Hepatocyte (in vitro differentiated cells): Measurements from ENCODE around the gene PGP. TPM values are rescaled to one million over a fixed set of nuclear protein-coding genes. Genes with fewer than 3 reads are reported as not detected.
A peak's percentile ranks its signal among the peaks of the same experiment; 100 is the strongest.

Experiments used
- DNase-seq: peaks from one replicate; pipeline ENCODE4 v3.0.0-alpha.2; 2016; ENCODE audit warnings: low spot score
- H2AFZ ChIP-seq: fragments of 200-600 bp; sonication (generic); 2 replicates; pipeline ENCODE4 v1.6.0; 2016; ENCODE audit warnings: antibody characterized with exemption, mild to moderate bottlenecking
- H3K27ac ChIP-seq: fragments of 200-600 bp; sonication (generic); 2 replicates; pipeline ENCODE4 v1.5.1; 2016; ENCODE audit warnings: mild to moderate bottlenecking
- H3K27me3 ChIP-seq: fragments of 200-600 bp; sonication (generic); 2 replicates; pipeline ENCODE4 v1.6.1; 2016
- H3K36me3 ChIP-seq: fragments of 200-600 bp; sonication (generic); replicated peaks from 2 replicates; pipeline ENCODE4 v1.5.1; 2016; ENCODE audit warnings: low read depth; ENCODE audit not compliant: insufficient read depth
- H3K4me1 ChIP-seq: fragments of 200-600 bp; sonication (generic); 2 replicates; pipeline ENCODE4 v1.5.1; 2016; ENCODE audit warnings: mild to moderate bottlenecking, moderate library complexity; ENCODE audit not compliant: insufficient read depth
- H3K4me2 ChIP-seq: fragments of 200-600 bp; sonication (generic); 2 replicates; pipeline ENCODE4 v1.6.0; 2016
- H3K4me3 ChIP-seq: fragments of 200-600 bp; sonication (generic); 2 replicates; pipeline ENCODE4 v1.5.1; 2016; ENCODE audit warnings: mild to moderate bottlenecking
- H3K79me2 ChIP-seq: fragments of 200-600 bp; sonication (generic); 2 replicates; pipeline ENCODE4 v1.6.0; 2017; ENCODE audit warnings: mild to moderate bottlenecking
- H3K9me2 ChIP-seq: fragments of 200-600 bp; sonication (generic); replicated peaks from 2 replicates; pipeline ENCODE4 v1.6.0; 2017; ENCODE audit warnings: mild to moderate bottlenecking; ENCODE audit not compliant: insufficient read depth
- H3K9me3 ChIP-seq: fragments of 200-600 bp; sonication (generic); 2 replicates; pipeline ENCODE4 v1.5.1; 2016; ENCODE audit warnings: low read depth, mild to moderate bottlenecking
- H4K20me1 ChIP-seq: fragments of 200-600 bp; sonication (generic); 2 replicates; pipeline ENCODE4 v1.6.0; 2016; ENCODE audit warnings: mild to moderate bottlenecking; ENCODE audit not compliant: insufficient read depth, poor library complexity, severe bottlenecking
- CTCF ChIP-seq: fragments of 200-600 bp; sonication (generic); IDR thresholded peaks from 2 replicates; pipeline ENCODE4 v1.5.1; 2016; ENCODE audit warnings: antibody characterized with exemption, mild to moderate bottlenecking; ENCODE audit not compliant: poor library complexity
- EZH2 ChIP-seq: fragments of 200-600 bp; sonication (generic); IDR thresholded peaks from 2 replicates; pipeline ENCODE4 v1.6.1; 2016; ENCODE audit warnings: antibody characterized with exemption, mild to moderate bottlenecking, borderline replicate concordance
- EZH2phosphoT487 ChIP-seq: fragments of 200-600 bp; sonication (generic); IDR thresholded peaks from one replicate; pipeline ENCODE4 v1.6.1; 2018; ENCODE audit warnings: antibody characterized with exemption, mild to moderate bottlenecking, low read depth, moderate library complexity; ENCODE audit not compliant: unreplicated experiment, severe bottlenecking
- WGBS: methylation state at CpG from one replicate; pipeline ENCODE4 v1.1.6; 2016; ENCODE audit warnings: low lambda C conversion rate; ENCODE audit errors: missing lambda C conversion rate; 5-methylcytosine and 5-hydroxymethylcytosine counted together
- polyA plus RNA-seq: library from polyadenylated mRNA; unstranded; fragments of >200 nt; fragmentation: Nextera tagmentation; extraction: Ambion mirVana; gene quantifications from 2 replicates; pipeline ENCODE4 v1.2.1, GENCODE V29; 2016
- total RNA-seq: library from RNA; depleted of rRNA; stranded (reverse); fragments of >200 nt; gene quantifications from 2 replicates; pipeline ENCODE4 v1.2.3, GENCODE V29; 2014

PGP gene
- total and polyA plus RNA-seq, 2 experiments from 2014 or later: 20.6 to 38.0 TPM

- H3K4me3 ChIP-seq: no peak overlapping the region
- H3K79me2 ChIP-seq: no peaks in the 10 kb centered on the region
- peaks cover 26% of the 10 kb centered on the region for H3K27me3 ChIP-seq
- no peak for TF ChIP-seq EZH2phosphoT487
- TF ChIP-seq EZH2: no peak
- TF ChIP-seq CTCF: no peak
- no peak for DNase-seq
- peaks cover 14% of the 10 kb centered on the region for H4K20me1 ChIP-seq
- H2AFZ ChIP-seq: no peak overlapping the region
- H3K4me2 ChIP-seq: no peak overlapping the region
- H3K4me1 ChIP-seq: peaks cover 16% of the 10 kb centered on the region
- no peaks in the 10 kb centered on the region for H3K9me3 ChIP-seq
- 63% methylated on average over 18 of the region's 18 CpGs for WGBS
- no peaks in the 10 kb centered on the region for H3K36me3 ChIP-seq
- H3K27ac ChIP-seq: no peak overlapping the region
- H3K9me2 ChIP-seq: no peaks in the 10 kb centered on the region
These were observed 23.7 kb upstream of the PGP start for GRCh38 chr16:2238150-2238837.

- Histone ChIP-seq H3K9me3 (no peaks in the 10 kb centered on the region), H3K27ac (no peak overlapping the region), H3K4me3 (no peak overlapping the region), H3K9me2 (no peaks in the 10 kb centered on the region), H3K4me1 (peaks cover 16% of the 10 kb centered on the region), H2AFZ (no peak overlapping the region), H3K4me2 (peak overlapping the region; percentile 87), H4K20me1 (peaks cover 14% of the 10 kb centered on the region), H3K27me3 (peaks cover 26% of the 10 kb centered on the region), H3K36me3 (no peaks in the 10 kb centered on the region), H3K79me2 (no peaks in the 10 kb centered on the region)
- no peak for DNase-seq
- TF ChIP-seq EZH2phosphoT487 (peak; percentile 73), CTCF (no peak)
- WGBS: 20% methylated on average over 53 of the region's 65 CpGs
These were observed 23.0 kb upstream of the PGP start for GRCh38 chr16:2237493-2238149.

GRCh38 chr16:2237102-2237482 lies 22.5 kb upstream of the PGP start:
- no peaks in the 10 kb centered on the region for H3K9me2 ChIP-seq
- H3K27ac ChIP-seq: no peak overlapping the region
- WGBS: 0% methylated on average over 1 of the region's 40 CpGs
- H3K27me3 ChIP-seq: peaks cover 26% of the 10 kb centered on the region
- no peak for DNase-seq
- H3K4me1 ChIP-seq: peaks cover 16% of the 10 kb centered on the region
- H3K79me2 ChIP-seq: no peaks in the 10 kb centered on the region
- H3K4me3 ChIP-seq: peak overlapping the region; percentile 23
- H2AFZ ChIP-seq: no peak overlapping the region
- H3K36me3 ChIP-seq: no peaks in the 10 kb centered on the region
- H3K9me3 ChIP-seq: no peaks in the 10 kb centered on the region
- H4K20me1 ChIP-seq: peaks cover 14% of the 10 kb centered on the region
- TF ChIP-seq EZH2 (peak; percentile 80), CTCF (no peak)
- peak overlapping the region; percentile 87 for H3K4me2 ChIP-seq
